ENCODE results near the gene SORCS1. TPM values are rescaled to one million over a fixed set of nuclear protein-coding genes. Genes with fewer than 3 reads are reported as not detected.

The SORCS1 gene
- total and polyA plus RNA-seq, 2 donors from 2014 or later: 0.76 to 2.4 TPM

DNA sequence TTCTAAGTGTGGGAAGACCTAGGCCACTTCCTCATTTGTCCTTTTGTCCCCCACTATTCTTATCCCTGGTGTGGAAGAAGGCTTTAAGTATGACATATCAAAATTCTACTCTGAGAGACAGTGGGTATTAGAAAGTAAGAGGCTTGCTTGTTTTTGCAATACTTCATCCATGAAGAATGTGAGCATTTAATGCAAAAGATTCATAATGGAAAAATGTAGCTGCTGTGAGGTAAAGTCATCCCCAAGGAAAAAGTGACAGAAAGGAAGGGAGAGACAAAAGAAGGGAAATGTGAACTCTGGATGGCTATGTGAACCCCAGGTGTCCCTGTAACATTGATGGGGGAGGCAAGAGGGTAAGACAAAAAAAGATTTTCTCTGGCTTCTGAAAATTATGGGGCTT, 607.5 kb downstream of the SORCS1 start:
- intact Hi-C loops (cut with DNase I): no loop called here

DNA sequence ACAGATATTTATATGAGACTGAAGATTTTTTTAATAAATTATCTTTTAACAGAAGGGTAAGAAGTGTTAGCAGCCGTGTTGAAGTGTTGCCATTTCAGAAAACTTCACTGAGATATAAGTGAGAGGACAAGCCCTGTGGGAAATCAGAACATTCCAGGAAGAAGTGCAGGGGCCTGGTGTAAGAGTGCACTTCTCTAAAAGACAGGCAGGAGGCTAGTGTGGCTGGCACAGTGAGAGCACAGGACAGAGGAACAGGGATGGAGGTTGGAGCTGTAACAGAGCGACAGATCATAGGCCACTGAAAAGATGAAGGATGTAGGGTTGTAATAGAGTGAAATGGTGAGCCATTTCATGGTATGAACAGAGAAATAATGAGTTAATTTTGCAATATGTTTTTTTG, 608.9 kb downstream of the SORCS1 start:
- FAIRE-seq (no peak), DNase-seq (no peak)
- intact Hi-C loops (cut with DNase I): no loop called here
- Histone ChIP-seq H3K27ac (ENCODE audit: low read depth in 2 of 2, low read length in 2 of 2) (no peak overlapping the region), H3K9me3 (ENCODE audit: control insufficient read depth in 2 of 3, insufficient read depth in 1 of 3, low read length in 3 of 3) (no peaks in the 10 kb centered on the region), H3K4me3 (ENCODE audit: low read length in 3 of 3) (no peak overlapping the region), H3K27me3 (ENCODE audit: control insufficient read depth, insufficient read depth, low read length) (no peaks in the 10 kb centered on the region), H3K4me1 (ENCODE audit: control insufficient read depth in 2 of 3, insufficient read depth in 2 of 3, low read depth in 1 of 3, low read length in 3 of 3) (no peaks in the 10 kb centered on the region), H3K9ac (ENCODE audit: low read length in 3 of 3) (no peak overlapping the region), H3K36me3 (ENCODE audit: control insufficient read depth in 2 of 3, insufficient read depth in 3 of 3, low read length in 3 of 3) (no peaks in the 10 kb centered on the region)
- TF ChIP-seq, protein P1, sequence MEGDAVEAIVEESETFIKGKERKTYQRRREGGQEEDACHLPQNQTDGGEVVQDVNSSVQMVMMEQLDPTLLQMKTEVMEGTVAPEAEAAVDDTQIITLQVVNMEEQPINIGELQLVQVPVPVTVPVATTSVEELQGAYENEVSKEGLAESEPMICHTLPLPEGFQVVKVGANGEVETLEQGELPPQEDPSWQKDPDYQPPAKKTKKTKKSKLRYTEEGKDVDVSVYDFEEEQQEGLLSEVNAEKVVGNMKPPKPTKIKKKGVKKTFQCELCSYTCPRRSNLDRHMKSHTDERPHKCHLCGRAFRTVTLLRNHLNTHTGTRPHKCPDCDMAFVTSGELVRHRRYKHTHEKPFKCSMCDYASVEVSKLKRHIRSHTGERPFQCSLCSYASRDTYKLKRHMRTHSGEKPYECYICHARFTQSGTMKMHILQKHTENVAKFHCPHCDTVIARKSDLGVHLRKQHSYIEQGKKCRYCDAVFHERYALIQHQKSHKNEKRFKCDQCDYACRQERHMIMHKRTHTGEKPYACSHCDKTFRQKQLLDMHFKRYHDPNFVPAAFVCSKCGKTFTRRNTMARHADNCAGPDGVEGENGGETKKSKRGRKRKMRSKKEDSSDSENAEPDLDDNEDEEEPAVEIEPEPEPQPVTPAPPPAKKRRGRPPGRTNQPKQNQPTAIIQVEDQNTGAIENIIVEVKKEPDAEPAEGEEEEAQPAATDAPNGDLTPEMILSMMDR (IDR thresholded peaks at IDR 0.05; ENCODE audit: borderline replicate concordance, extremely low read depth, insufficient read depth): no peak

More for the DNA sequence above, 607.5 kb downstream of the SORCS1 start:
- no peak for DNase-seq
- no peak overlapping the region for H3K9ac ChIP-seq (ENCODE audit: low read length in 3 of 3)
- no peaks in the 10 kb centered on the region for H3K4me1 ChIP-seq (ENCODE audit: control insufficient read depth in 2 of 3, insufficient read depth in 2 of 3, low read depth in 1 of 3, low read length in 3 of 3)
- TF ChIP-seq, protein P1 (IDR thresholded peaks at IDR 0.05; ENCODE audit: borderline replicate concordance, extremely low read depth, insufficient read depth): no peak
- no peak for FAIRE-seq
- H3K36me3 ChIP-seq (ENCODE audit: control insufficient read depth in 2 of 3, insufficient read depth in 3 of 3, low read length in 3 of 3): no peaks in the 10 kb centered on the region
- H3K27me3 ChIP-seq (ENCODE audit: control insufficient read depth, insufficient read depth, low read length): no peaks in the 10 kb centered on the region
- no peaks in the 10 kb centered on the region for H3K9me3 ChIP-seq (ENCODE audit: control insufficient read depth in 2 of 3, insufficient read depth in 1 of 3, low read length in 3 of 3)
- H3K27ac ChIP-seq (ENCODE audit: low read depth in 2 of 2, low read length in 2 of 2): no peak overlapping the region
- no peak overlapping the region for H3K4me3 ChIP-seq (ENCODE audit: low read length in 3 of 3)

DNA sequence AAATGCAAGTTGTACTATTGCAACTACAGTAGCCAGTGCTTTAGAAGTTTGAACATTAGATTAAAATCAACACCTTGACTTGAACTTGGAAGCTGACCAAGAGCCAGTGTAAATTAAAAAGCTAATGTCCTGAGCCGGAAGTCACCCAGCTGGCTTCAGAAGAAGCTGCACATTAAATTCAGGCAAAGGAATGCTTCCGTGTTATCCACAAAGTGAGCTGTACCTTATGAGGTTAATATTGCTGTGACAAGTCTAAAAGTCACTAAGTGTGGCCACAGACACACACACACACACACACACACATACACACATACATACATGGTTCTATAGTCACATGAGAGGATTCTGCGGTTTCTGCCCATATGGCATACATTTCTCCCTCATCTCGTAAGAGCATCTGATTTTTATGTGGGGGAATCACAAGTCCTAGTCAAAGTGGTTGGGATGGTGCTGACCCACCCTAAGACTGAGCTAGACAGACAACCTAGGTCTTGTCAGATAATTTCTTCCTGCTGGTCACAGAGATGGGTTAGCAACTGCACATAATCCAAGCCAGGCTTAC, 612.9 kb downstream of the SORCS1 start:
- Histone ChIP-seq H3K4me1 (ENCODE audit: control insufficient read depth in 2 of 3, insufficient read depth in 2 of 3, low read depth in 1 of 3, low read length in 3 of 3) (no peaks in the 10 kb centered on the region), H3K9ac (ENCODE audit: low read length in 3 of 3) (no peak overlapping the region), H3K27me3 (ENCODE audit: control insufficient read depth, insufficient read depth, low read length) (no peaks in the 10 kb centered on the region), H3K36me3 (ENCODE audit: control insufficient read depth in 2 of 3, insufficient read depth in 3 of 3, low read length in 3 of 3) (no peaks in the 10 kb centered on the region), H3K27ac (ENCODE audit: low read depth in 2 of 2, low read length in 2 of 2) (no peak overlapping the region), H3K9me3 (ENCODE audit: control insufficient read depth in 2 of 3, insufficient read depth in 1 of 3, low read length in 3 of 3) (no peaks in the 10 kb centered on the region), H3K4me3 (ENCODE audit: low read length in 3 of 3) (no peak overlapping the region)
- FAIRE-seq (no peak), DNase-seq (peak in 2 of 5 donors; percentile 2 to 23)
- intact Hi-C loops (cut with DNase I): no loop called here
- TF ChIP-seq, protein P1 (IDR thresholded peaks at IDR 0.05; ENCODE audit: borderline replicate concordance, extremely low read depth, insufficient read depth): no peak

DNA sequence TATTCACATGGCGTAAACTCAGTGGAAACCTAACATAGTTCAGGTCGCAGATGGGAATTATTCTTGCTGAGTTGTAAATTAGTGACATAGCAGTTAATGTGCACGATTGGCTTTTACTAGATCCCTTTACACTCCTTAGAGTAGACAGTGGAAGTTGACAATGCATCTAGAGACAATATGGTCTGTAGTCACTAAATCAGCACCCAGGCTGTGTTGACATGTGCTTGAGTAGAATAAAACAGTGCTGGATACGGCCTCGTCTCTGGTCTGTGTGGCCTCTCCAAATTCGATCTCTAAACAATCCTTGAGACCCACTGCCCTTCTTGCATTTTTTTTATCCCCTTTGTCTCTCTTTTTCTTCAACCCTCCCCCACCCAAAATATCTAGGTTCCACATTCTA, 615.7 kb downstream of the SORCS1 start:
- DNase-seq: no peak
- no peak overlapping the region for H3K4me3 ChIP-seq (ENCODE audit: low read length in 3 of 3)
- H3K27ac ChIP-seq (ENCODE audit: low read depth in 2 of 2, low read length in 2 of 2): no peak overlapping the region
- no peaks in the 10 kb centered on the region for H3K36me3 ChIP-seq (ENCODE audit: control insufficient read depth in 2 of 3, insufficient read depth in 3 of 3, low read length in 3 of 3)
- no peaks in the 10 kb centered on the region for H3K9me3 ChIP-seq (ENCODE audit: control insufficient read depth in 2 of 3, insufficient read depth in 1 of 3, low read length in 3 of 3)
- FAIRE-seq: no peak
- TF ChIP-seq, protein P1 (IDR thresholded peaks at IDR 0.05; ENCODE audit: borderline replicate concordance, extremely low read depth, insufficient read depth): no peak
- no peak overlapping the region for H3K9ac ChIP-seq (ENCODE audit: low read length in 3 of 3)
- no peaks in the 10 kb centered on the region for H3K27me3 ChIP-seq (ENCODE audit: control insufficient read depth, insufficient read depth, low read length)
- no peaks in the 10 kb centered on the region for H3K4me1 ChIP-seq (ENCODE audit: control insufficient read depth in 2 of 3, insufficient read depth in 2 of 3, low read depth in 1 of 3, low read length in 3 of 3)
- intact Hi-C loops (cut with DNase I): no loop called here
